Measurements from ENCODE around the gene ETF1. TPM values are rescaled to one million over a fixed set of nuclear protein-coding genes. Genes with fewer than 3 reads are reported as not detected.

The ETF1 gene
- total and polyA plus RNA-seq, 9 of the 15 experiments (the other 6 are each of a cell fraction or from before 2014, with no cell fraction given), result 53.7 to 209 (median 164) TPM

DNA sequence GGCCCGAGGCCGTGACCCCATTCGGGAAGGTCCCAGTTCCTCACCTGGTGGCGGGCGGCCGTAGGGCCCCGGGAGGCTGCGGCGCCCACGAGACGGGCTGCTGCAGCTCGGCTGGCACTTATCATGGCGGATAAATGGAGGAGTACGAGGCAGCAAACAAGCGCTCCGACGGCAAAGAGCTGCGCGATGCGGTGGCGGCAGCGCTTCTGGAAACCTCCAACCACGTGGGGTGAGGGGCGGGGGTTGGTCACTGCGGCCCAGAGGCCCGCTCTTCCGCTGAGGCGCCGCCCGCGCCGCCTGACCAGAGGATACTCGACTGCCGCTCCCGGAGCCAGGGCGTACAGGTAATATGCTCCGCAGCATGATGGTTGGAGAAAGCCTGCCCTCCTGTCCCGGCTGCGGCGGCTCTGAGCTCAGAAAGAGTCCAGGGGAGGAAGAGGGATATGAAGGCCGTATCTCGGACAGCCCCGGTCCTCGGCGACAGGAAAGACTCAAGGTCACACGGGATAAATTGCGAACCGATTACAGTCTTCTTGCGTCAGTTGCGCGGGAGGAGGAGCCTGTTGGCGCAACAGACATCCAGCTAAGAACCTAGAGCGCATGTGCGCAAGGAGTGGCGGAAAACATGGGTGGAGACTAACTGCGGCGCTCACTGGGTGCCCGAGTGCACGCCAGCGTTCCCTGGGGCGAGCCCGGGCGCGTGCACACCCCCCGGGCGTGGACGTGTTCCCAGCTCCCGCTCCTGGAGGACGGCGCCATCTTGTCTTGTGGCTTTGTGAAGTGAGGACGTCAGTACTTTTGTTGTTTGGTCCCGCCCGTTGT, 32.4 kb upstream of the ETF1 start, which contains the start of gene HSPA9 (continued):
- no peak for TF ChIP-seq CHAMP1 (IDR thresholded peaks at IDR 0.05)
- TF ChIP-seq BCLAF1 (IDR thresholded peaks at IDR 0.05; ENCODE audit: borderline replicate concordance in 1 of 2, control insufficient read depth in 1 of 2, low read depth in 2 of 2, low read length in 1 of 2), result 0 out of 4 replicates have a peak, but pooled peaks of 1 of the 2 experiments have one; percentile 52
- TF ChIP-seq SMAD3 (CRISPR knock-in tag; conservative IDR thresholded peaks at IDR 0.05), result peak; percentile 79; the same call in 1 of the 2 replicates
- no peak for TF ChIP-seq ZFP1 (CRISPR knock-in tag; IDR thresholded peaks at IDR 0.05)
- TF ChIP-seq SAP30 (IDR thresholded peaks at IDR 0.05; ENCODE audit: borderline replicate concordance, insufficient read depth, low read depth, low read length, poor library complexity, severe bottlenecking), result peak; percentile 99
- peak; percentile 100 for TF ChIP-seq EP400 (IDR thresholded peaks at IDR 0.05)
- no peak for TF ChIP-seq BCL6 (CRISPR knock-in tag; IDR thresholded peaks at IDR 0.05)
- peak; percentile 85 for TF ChIP-seq ELF2 (CRISPR knock-in tag; IDR thresholded peaks at IDR 0.05)
- 0 out of 2 replicates have a peak, but pooled peaks have one; percentile 22 for TF ChIP-seq NR1H2 (CRISPR knock-in tag; IDR thresholded peaks at IDR 0.05)
- peak; percentile 85 for TF ChIP-seq NR2C1 (IDR thresholded peaks at IDR 0.05)
- TF ChIP-seq NR2C1 (tag; IDR thresholded peaks at IDR 0.05), result peak; percentile 92
- TF ChIP-seq HEY1 (CRISPR knock-in tag; IDR thresholded peaks at IDR 0.05; ENCODE audit: borderline replicate concordance), result no peak
- peak; percentile 86 for TF ChIP-seq NCOA1 (IDR thresholded peaks at IDR 0.05; ENCODE audit: low read depth)
- TF ChIP-seq, protein P1, sequence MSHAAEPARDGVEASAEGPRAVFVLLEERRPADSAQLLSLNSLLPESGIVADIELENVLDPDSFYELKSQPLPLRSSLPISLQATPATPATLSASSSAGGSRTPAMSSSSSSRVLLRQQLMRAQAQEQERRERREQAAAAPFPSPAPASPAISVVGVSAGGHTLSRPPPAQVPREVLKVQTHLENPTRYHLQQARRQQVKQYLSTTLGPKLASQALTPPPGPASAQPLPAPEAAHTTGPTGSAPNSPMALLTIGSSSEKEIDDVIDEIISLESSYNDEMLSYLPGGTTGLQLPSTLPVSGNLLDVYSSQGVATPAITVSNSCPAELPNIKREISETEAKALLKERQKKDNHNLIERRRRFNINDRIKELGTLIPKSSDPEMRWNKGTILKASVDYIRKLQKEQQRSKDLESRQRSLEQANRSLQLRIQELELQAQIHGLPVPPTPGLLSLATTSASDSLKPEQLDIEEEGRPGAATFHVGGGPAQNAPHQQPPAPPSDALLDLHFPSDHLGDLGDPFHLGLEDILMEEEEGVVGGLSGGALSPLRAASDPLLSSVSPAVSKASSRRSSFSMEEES (CRISPR knock-in tag; IDR thresholded peaks at IDR 0.05), result peak; percentile 53
- TF ChIP-seq, protein P2, sequence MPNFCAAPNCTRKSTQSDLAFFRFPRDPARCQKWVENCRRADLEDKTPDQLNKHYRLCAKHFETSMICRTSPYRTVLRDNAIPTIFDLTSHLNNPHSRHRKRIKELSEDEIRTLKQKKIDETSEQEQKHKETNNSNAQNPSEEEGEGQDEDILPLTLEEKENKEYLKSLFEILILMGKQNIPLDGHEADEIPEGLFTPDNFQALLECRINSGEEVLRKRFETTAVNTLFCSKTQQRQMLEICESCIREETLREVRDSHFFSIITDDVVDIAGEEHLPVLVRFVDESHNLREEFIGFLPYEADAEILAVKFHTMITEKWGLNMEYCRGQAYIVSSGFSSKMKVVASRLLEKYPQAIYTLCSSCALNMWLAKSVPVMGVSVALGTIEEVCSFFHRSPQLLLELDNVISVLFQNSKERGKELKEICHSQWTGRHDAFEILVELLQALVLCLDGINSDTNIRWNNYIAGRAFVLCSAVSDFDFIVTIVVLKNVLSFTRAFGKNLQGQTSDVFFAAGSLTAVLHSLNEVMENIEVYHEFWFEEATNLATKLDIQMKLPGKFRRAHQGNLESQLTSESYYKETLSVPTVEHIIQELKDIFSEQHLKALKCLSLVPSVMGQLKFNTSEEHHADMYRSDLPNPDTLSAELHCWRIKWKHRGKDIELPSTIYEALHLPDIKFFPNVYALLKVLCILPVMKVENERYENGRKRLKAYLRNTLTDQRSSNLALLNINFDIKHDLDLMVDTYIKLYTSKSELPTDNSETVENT (CRISPR knock-in tag; IDR thresholded peaks at IDR 0.05), result peak; percentile 64; the same call in 1 of the 2 replicates
- TF ChIP-seq FOSL1 (tag; conservative IDR thresholded peaks at IDR 0.05), result peak; percentile 79
- peak; percentile 98 for TF ChIP-seq RBBP5 (IDR thresholded peaks at IDR 0.05; ENCODE audit: borderline replicate concordance, insufficient read depth, low read length, poor library complexity, severe bottlenecking)
